ENCODE results near the gene BAIAP3.

The BAIAP3 gene

DNA sequence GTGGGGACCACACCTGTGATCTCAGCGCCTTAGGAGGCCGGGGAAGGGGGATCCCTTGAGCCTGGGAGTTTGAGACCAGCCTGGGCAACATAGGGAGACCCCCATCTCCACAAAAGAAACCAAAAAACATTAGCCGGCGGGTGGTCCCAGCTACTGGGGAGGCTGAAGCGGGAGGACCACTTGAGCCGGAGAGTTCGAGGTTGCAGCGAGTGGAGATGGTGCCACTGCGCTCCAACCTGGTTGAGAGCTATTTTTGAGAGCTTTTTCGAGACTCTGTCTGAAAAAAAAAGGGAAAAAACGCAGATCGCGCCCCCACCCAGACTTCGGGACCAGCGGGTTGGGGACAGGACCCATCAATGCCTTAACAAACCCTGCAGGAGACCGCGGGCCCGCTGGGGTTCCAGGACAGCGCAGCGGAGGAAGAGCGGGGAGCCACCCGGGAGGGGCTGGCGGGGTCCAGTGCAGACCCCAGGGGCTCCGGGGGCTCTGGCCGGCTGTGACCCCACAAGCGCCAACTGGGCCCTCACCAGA, 762 bp upstream of the BAIAP3 start:
- Histone ChIP-seq H3K36me3 (ENCODE audit: control insufficient read depth, low read length) (no peaks in the 10 kb centered on the region), H3K27me3 (ENCODE audit: control insufficient read depth, low read length) (peaks cover 33% of the 10 kb centered on the region), H3K4me3 (ENCODE audit: low read length) (no peak overlapping the region), H4K20me1 (ENCODE audit: control insufficient read depth, insufficient read depth, low read depth, low read length) (no peaks in the 10 kb centered on the region; the same call in 1 of the 2 replicates), H3K9me3 (ENCODE audit: control insufficient read depth, insufficient read depth, low read length) (peaks cover 7% of the 10 kb centered on the region; the same call in 1 of the 2 replicates), H3K79me2 (ENCODE audit: control insufficient read depth, low read length) (no peaks in the 10 kb centered on the region), H3F3A (ENCODE audit: control insufficient read depth, insufficient read depth) (no peaks in the 10 kb centered on the region), H3K27ac (ENCODE audit: low read depth, low read length) (no peak overlapping the region), H3K4me1 (ENCODE audit: control insufficient read depth, low read length) (peaks cover 19% of the 10 kb centered on the region), H3K9me2 (replicated peaks; ENCODE audit: control insufficient read depth, low read length) (no peaks in the 10 kb centered on the region), H3K4me2 (ENCODE audit: low read length) (no peak overlapping the region)
- TF ChIP-seq, protein P1, sequence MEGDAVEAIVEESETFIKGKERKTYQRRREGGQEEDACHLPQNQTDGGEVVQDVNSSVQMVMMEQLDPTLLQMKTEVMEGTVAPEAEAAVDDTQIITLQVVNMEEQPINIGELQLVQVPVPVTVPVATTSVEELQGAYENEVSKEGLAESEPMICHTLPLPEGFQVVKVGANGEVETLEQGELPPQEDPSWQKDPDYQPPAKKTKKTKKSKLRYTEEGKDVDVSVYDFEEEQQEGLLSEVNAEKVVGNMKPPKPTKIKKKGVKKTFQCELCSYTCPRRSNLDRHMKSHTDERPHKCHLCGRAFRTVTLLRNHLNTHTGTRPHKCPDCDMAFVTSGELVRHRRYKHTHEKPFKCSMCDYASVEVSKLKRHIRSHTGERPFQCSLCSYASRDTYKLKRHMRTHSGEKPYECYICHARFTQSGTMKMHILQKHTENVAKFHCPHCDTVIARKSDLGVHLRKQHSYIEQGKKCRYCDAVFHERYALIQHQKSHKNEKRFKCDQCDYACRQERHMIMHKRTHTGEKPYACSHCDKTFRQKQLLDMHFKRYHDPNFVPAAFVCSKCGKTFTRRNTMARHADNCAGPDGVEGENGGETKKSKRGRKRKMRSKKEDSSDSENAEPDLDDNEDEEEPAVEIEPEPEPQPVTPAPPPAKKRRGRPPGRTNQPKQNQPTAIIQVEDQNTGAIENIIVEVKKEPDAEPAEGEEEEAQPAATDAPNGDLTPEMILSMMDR (IDR thresholded peaks at IDR 0.05; ENCODE audit: low read depth, low read length, poor library complexity, severe bottlenecking) = no peak
- no peak for TF ChIP-seq EZH2phosphoT487 (IDR thresholded peaks at IDR 0.05; ENCODE audit: borderline replicate concordance, low read length)

DNA sequence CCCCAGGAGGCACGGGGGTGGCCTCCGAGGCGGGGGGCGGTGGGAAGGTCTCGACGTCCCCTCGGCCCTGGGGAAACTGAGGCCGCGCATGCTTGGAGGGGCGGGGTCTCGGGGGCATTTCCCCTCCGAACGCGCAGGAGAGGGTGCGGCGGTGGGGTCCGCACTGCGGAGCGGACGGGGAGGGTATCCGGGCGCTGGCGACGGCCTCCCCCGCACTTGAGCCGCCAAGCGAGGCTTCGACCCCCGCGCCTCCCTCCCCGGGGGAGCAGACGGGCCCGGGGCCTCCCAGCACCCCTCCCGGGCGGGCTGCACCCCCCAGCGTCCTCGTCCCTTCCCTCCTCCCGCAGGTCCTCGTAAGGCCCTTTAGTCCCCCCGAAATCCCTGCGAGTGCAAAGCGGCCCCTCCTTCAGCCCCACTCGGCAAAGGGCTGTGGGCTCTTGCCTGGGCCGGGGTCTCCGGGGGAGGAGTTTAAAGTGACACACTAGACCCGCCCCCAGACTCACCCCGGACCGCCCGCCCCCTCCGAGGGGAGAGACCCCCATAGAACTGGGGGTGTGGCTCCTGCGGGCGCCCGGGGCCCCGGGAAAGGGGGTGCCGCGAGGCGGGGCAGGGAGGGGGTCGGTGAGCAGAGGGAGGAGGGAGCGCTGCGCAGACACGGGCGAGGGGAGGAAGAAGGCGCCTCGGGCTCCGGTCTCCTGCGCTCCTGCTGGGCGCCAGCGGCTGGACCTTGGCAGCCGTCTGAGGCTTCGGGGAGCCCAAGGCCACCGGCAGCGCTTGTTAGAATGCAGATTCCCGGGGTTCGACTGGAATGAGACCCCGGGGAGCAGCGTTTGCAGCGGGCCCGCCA, 632 bp downstream of the BAIAP3 start:
- H3F3A ChIP-seq (ENCODE audit: control insufficient read depth, insufficient read depth) = no peaks in the 10 kb centered on the region
- no peaks in the 10 kb centered on the region for H3K9me2 ChIP-seq (replicated peaks; ENCODE audit: control insufficient read depth, low read length)
- H3K36me3 ChIP-seq (ENCODE audit: control insufficient read depth, low read length) = no peaks in the 10 kb centered on the region
- peaks cover 33% of the 10 kb centered on the region for H3K27me3 ChIP-seq (ENCODE audit: control insufficient read depth, low read length)
- H3K9me3 ChIP-seq (ENCODE audit: control insufficient read depth, insufficient read depth, low read length) = peaks cover 7% of the 10 kb centered on the region; the same call in 1 of the 2 replicates
- TF ChIP-seq EZH2phosphoT487 (IDR thresholded peaks at IDR 0.05; ENCODE audit: borderline replicate concordance, low read length) = no peak
- no peaks in the 10 kb centered on the region for H3K79me2 ChIP-seq (ENCODE audit: control insufficient read depth, low read length)
- H3K4me3 ChIP-seq (ENCODE audit: low read length) = no peak overlapping the region
- H3K4me1 ChIP-seq (ENCODE audit: control insufficient read depth, low read length) = peaks cover 19% of the 10 kb centered on the region
- H3K4me2 ChIP-seq (ENCODE audit: low read length) = no peak overlapping the region
- H4K20me1 ChIP-seq (ENCODE audit: control insufficient read depth, insufficient read depth, low read depth, low read length) = peaks cover 3% of the 10 kb centered on the region; the same call in 1 of the 2 replicates
- no peak overlapping the region for H3K27ac ChIP-seq (ENCODE audit: low read depth, low read length)

DNA sequence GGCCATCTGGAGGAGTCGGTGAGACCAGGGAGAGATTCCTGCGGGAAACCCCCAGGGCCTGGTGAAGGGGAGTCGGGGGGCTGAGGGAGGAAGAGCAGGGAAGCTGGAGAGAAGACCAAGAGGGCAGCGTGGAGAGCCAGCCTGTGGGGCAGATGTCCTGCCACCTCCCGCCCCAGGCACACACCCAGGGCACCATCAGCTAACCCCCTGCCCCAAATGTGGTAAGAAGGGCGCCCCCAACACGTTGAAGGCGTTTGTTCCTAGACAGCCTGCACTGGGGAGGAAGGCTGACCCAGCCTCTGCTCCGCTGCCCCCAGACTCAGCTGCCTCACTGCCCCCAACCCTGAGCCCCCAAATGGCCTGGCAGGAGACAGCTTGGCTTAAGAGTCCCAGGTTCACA, 1.3 kb downstream of the BAIAP3 start:
- H3F3A ChIP-seq (ENCODE audit: control insufficient read depth, insufficient read depth) = no peaks in the 10 kb centered on the region
- no peak overlapping the region for H3K4me2 ChIP-seq (ENCODE audit: low read length)
- TF ChIP-seq, protein P1 (IDR thresholded peaks at IDR 0.05; ENCODE audit: low read depth, low read length, poor library complexity, severe bottlenecking) = no peak
- TF ChIP-seq EZH2phosphoT487 (IDR thresholded peaks at IDR 0.05; ENCODE audit: borderline replicate concordance, low read length) = no peak
- H3K27me3 ChIP-seq (ENCODE audit: control insufficient read depth, low read length) = peaks cover 33% of the 10 kb centered on the region
- peaks cover 19% of the 10 kb centered on the region for H3K4me1 ChIP-seq (ENCODE audit: control insufficient read depth, low read length)
- no peaks in the 10 kb centered on the region for H3K36me3 ChIP-seq (ENCODE audit: control insufficient read depth, low read length)
- H3K9me2 ChIP-seq (replicated peaks; ENCODE audit: control insufficient read depth, low read length) = no peaks in the 10 kb centered on the region
- H3K4me3 ChIP-seq (ENCODE audit: low read length) = no peak overlapping the region
- H3K9me3 ChIP-seq (ENCODE audit: control insufficient read depth, insufficient read depth, low read length) = peaks cover 7% of the 10 kb centered on the region; the same call in 1 of the 2 replicates
- H3K79me2 ChIP-seq (ENCODE audit: control insufficient read depth, low read length) = no peaks in the 10 kb centered on the region
- H3K27ac ChIP-seq (ENCODE audit: low read depth, low read length) = no peak overlapping the region
- peaks cover 3% of the 10 kb centered on the region; the same call in 1 of the 2 replicates for H4K20me1 ChIP-seq (ENCODE audit: control insufficient read depth, insufficient read depth, low read depth, low read length)

All from DOHH2 (cell line).